Measurements from ENCODE around the gene GLT6D1. TPM values are rescaled to one million over a fixed set of nuclear protein-coding genes. Genes with fewer than 3 reads are reported as not detected.
"Not testable (repeated sequence)": the region's sequence is repeated elsewhere in the genome, so short reads cannot be mapped to it uniquely, and the experiment has no call there.

The GLT6D1 gene, protein sequence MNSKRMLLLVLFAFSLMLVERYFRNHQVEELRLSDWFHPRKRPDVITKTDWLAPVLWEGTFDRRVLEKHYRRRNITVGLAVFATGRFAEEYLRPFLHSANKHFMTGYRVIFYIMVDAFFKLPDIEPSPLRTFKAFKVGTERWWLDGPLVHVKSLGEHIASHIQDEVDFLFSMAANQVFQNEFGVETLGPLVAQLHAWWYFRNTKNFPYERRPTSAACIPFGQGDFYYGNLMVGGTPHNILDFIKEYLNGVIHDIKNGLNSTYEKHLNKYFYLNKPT
- total RNA-seq (2014; rRNA removed; shearing (Covaris generic)): not detected in 2 replicates
- not detected in 2 replicates for polyA plus RNA-seq (2014; cell fraction: nucleus; rRNA removed)

DNA sequence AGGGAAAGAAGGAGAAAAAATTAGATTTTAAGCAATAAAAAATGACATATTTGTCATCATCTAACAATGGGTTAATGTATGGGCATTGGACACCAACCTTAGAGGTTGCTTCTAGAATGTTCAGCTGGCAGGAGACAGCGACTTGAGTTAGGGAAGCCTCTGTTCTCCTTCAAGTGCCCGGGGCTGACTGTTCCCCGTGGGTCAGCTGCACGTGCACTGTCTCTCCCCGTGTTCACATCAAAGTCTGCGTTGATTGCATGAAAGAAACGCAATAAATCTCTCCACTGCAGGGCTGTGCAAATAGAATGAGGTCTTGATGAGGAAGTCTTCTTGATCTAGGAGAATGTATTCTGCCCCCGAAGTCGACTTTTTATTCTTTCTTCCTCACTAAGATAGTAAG, at the start of gene GLT6D1:
Gene GLT6D1 (minus strand): TSS at position 345 of the 400 bp plus-strand sequence. CDS start 353 bp downstream, outside the sequence.
- DNase-seq (ENCODE audit: extremely low read depth, low read depth): no peak

DNA sequence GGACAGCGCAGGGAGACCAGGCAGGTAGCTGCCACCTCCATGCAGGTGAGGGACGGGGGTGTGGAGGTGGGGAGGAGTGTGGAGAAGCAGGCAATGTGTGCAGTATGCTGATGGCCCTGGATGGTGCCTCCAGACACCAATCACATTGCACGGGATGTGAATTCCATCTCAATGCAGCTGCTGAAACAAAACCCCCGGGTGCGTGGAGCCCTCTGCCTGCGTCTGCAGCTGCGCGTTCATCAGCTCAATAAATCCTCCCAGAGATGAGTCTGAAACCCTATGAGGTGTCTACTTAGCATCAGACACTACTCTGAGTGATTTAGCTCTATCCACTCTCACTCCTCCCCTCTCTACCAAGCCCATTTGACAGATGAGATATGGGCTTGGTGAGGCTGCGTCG, 49.7 kb upstream of the GLT6D1 start:
- DNase-seq (ENCODE audit: extremely low read depth, low read depth): no peak

DNA sequence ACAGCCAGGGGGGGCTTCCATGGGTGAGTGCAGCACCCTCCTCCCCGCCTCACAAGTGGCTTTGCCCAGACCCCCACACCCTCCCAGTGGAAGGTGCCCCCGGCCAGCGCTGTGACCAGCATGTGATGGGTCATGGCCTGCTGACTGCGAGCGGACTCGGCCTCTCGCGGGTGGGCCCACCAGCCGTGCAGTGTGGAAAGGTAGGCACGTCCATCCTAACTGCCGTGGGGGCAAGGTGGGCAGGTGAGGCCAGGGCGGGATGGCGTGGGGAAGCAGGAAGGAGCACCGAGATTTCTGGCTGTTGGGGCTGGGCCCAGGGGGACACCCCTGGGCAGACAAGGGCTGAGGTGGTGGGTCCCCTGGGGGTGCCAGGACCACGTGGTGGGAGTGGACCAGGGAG, 47.9 kb upstream of the GLT6D1 start:
- DNase-seq (ENCODE audit: extremely low read depth, low read depth): no peak

DNA sequence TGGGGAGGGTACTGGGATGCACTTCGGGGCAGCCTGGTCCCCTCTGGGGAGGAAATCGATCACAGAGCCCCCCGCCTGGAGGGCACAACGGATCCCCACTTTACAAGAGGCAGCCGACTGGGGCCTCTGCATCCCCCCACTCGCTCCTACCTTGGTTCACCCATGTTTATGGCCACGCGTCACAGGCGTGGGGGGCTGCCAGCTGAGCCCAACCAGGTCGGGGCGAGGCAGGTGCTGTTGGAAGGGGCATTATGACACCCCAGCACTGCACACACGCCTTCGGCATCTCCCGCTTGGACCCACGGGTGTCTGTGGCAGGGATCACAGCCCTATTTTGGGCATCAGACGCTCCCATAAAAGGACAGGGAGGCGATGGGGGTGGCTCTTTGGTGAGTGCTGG, 45.4 kb upstream of the GLT6D1 start:
- no peak for DNase-seq (ENCODE audit: extremely low read depth, low read depth)

DNA sequence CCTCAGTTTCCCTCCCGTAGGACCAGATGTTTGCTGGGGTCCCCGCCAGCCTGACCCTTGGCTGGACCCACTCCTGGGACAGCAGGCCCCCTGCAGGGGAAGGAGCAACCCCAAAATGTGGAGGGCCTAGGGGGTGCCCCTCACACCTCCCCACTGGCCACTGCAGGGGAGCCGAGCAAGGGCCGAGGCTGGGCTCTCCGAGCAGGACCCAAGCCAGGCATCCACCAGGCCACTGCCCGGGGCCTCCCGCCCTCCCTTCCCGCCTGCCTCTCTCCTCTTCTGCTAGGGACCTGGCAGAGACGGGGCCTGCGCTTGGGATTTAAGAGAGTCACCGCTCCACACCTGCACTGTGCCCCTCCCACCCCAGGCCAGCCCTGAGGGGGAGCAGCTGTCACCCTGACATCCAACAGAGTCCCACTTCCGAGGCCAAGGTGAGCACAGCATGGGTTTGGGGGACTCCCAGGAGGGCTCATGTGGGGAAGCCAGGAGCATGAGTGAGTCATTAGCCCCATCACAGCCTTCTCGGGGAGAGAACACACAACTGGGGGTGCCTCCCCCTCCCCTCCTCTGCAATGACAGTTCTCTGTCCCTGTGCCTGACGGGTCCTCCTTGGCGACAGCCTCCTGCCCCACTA, 44.2 kb upstream of the GLT6D1 start:
- no peak for DNase-seq (ENCODE audit: extremely low read depth, low read depth)

DNA sequence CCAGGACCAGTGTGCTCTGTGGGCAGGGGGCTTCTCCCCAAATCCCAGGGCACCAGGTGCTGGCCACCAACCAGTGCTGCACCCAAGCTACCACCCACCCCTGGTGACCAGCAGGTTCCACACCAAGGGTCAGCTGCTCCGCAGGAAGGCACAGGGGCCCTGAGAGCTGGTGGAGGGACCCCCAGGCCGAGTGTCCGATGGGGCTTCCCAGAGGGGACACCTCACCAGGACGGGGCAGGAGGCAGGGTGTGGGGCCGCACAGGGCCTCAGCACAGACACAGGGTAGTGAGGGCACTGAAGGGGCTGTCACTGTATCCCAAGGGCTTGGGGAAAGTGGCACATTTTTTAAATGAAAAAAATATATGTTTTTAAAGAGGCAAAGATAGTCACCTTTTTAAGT, 41.8 kb upstream of the GLT6D1 start:
- DNase-seq (ENCODE audit: extremely low read depth, low read depth): no peak

DNA sequence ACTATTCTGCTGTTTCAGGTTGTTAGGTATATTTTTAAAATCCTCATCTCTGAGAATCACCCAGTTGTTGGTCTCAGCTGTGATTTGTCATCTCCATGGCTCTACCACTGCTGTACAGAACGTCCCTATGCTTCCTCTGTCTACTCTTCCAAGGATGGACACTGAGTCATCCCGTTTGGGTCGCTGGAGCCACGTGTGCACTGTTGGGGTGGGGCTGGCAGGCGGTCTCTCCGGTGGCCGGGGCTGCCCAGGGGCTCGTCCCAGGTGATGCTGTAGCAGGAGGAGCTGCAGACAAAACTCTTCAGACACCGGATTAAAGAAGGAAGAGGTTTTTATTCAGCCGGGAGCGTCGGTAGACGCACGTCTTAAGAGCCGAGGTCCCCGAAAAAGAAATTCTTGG, 40.7 kb upstream of the GLT6D1 start:
- DNase-seq (ENCODE audit: extremely low read depth, low read depth): no peak

DNA sequence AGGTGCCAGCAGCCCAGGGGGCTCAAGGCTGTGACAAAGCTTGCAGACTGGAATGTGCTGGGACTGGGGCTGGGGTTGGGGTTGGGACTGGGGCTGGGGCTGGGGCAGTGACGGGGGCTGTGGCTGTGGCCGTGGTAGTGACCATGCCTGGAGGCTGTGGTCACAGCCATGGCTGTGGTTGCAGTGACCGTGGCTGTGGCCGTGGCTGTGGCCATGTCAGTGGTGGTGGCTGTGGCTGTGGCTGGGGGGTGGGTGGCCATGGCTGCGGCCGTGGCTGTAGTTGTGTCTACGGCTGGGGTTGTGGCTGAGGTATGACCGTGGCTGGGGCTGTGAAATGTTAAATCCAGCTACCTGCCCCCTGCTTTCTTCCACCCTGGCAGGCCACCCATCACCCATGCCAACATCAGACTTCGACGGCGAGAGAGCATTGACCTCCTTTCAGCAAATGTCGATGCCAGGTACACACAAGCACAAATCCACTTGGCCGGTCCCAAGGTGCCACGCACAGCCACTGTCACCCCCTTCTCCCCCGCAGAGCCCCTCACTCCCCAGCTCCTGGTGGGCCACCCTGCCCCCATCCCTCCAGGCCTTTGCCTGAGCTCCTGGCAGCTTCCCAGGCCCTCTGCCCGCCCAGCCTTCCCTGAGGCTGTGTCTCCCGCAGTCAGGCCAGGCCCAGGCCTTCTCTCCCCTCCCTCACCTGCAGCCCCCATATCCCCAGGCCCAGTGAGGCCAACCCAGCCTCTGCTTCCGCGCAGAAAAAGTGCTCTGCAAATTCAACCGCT, 39.1 kb upstream of the GLT6D1 start:
- DNase-seq (ENCODE audit: extremely low read depth, low read depth): no peak

DNA sequence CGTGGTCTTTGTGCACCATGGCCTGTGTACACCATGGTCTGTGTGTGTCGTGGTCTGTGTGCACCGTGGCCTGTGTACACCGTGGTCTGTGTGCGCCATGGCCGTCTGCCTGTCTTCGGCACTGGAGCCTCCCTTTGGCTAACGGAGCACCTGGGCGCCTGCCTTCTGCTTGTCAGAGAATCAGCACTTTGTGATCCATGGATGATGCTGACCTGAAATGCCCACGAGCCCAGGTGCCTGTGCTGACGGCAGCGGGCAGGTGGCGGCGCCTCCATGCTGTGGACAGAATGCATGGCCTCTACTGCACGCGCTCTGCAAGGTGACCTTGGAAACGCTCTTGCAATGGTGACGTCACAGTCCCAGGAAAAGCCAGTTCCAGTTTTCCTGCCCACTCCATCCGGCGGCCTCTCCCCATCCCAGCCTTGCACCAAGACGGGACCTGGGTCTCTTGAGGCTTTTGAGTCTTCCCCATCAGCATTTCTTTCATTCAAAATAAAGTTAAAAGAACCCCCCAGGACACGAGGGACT, 38.4 kb upstream of the GLT6D1 start:
- DNase-seq (ENCODE audit: extremely low read depth, low read depth): no peak

DNA sequence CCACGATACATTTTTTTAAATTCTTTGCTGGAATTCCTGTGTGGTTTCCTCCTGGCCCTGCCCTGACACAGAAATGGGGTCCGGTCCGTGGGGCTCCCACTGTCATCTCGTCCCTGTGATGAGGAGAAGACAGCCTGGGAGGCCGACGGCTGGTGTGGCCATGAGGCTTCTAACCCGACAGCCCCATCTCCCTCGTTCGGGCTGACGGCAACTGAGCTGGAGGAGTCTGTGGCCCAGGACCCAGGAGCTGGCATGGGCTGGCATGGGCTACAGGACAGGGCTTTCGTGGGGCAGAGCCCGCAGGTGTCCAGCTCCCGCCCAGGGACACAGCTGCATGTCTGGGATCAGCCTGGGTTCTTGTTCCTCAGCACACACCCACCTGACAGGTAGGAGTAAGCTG, 37.6 kb upstream of the GLT6D1 start:
- no peak for DNase-seq (ENCODE audit: extremely low read depth, low read depth)

DNA sequence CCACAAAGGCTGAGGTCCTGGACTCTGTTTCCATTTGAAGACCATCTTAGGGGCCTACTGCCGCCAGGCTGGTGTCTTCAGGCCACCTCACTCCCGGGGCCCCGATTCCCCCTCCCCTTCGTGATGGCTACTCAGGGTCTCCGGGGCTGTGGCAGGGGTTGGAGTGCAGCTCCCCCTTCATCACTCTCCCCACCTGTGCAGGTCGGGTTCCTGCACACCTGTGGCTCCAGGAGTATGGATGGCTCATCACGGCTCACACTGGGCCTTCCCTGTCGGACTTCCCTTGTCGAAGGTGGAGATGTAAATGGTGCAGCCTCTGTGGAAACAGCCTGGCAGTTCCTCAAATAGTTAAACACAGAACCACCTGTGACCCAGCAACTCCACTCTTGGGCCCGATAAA, 35.6 kb upstream of the GLT6D1 start:
- DNase-seq (ENCODE audit: extremely low read depth, low read depth): no peak

DNA sequence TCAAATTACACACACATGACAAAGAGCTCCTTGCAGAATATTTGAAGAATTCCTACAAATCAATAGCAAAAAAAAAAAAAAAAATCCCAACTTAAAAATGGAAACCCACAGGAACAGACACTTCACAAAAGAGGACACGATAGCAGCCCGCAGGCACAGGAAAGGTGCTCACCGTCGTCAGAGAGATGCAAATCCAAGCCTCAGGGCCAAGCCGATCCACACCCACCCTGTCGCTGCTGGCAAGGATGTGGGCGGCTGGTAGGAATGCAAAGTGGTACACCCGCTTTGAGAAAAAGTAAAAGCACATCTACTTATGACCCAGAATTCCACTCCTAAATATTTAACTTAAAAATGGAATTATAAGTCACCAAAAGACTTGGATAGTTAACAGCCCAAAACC, 34.6 kb upstream of the GLT6D1 start:
- DNase-seq (ENCODE audit: extremely low read depth, low read depth): no peak

DNA sequence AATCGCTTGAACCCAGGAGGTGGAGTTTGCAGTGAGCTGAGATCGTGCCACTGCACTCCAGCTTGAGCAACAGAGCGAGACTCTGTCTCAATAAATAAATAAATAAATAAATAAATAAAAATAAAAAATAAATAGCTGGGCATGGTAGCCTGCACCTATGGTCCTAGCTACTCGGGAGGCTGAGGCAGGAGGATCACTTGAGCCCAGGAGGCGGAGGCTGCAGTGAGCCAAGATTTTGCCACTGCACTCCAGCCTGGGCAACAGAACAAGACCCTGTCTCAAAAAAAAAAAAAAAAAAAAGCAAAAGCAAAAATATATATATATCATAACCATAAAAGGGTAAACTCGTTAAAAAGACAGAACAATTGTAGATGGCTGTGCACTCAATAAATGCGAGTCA, 33.4 kb upstream of the GLT6D1 start:
- not testable (repeated sequence) for DNase-seq (ENCODE audit: extremely low read depth, low read depth)

DNA sequence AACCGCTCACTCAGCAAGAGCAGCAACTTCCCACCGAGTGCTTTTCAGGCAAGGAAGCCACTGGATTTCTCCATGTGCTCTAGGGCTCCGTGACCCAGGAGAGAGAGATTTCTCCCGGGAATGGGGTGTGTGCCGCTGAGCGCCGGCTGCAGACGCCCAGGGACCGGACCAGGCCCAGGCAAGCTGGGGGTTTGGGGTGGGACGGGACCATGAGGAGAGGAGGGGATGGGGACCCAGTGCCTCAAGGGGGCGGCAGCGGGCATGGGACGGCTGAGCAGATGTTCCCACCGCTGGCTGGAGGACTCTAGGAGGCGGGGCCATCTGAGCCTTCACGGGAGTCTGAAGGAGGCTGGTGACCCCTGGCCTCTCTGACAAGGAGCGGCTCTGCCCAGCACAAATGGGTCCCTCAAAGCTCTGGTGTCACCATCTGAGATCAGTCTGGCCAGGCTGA, 32.3 kb upstream of the GLT6D1 start:
- no peak for DNase-seq (ENCODE audit: extremely low read depth, low read depth)

DNA sequence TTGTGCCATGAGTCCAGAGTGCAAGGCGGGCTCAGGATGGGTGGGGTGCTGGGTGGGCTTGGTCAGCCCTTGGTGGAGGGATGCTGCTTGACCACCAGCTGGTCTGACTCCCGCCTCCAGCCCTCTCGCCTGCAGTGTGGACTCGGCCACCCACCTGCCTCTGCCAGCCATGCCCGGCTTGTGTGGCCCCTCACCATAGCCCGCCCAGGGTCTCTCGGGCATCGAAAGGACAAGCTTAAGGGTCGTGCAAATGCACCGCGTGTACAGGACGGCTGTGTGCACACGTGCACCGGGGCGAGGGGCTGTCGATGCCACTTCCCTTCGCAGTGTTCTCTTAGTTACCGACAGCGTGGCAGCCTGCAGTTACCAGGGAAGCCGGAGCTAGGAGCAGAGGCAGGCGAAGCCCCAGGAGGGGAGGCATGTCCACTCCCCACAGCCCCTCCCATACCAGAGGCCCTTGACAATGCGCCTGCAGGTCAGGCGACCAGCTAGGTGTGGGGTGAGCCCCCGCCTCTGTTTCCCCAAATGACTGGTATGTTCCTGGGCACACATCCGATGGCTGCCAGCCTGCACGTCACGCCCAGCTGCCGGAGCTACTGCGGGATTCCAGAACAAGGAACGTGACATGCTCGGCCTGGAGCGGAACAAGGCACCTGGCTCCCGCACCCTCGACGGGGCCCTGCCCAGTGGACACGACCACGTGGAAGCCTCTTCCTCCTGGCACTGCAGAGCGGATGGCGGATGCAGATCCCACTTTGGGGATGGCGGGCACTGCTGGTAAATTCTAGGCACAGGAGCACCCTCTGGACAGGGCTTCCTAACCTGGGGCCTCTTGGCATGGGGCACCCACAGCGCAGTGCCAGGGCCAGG, 31.6 kb upstream of the GLT6D1 start:
- DNase-seq (ENCODE audit: extremely low read depth, low read depth): no peak

DNA sequence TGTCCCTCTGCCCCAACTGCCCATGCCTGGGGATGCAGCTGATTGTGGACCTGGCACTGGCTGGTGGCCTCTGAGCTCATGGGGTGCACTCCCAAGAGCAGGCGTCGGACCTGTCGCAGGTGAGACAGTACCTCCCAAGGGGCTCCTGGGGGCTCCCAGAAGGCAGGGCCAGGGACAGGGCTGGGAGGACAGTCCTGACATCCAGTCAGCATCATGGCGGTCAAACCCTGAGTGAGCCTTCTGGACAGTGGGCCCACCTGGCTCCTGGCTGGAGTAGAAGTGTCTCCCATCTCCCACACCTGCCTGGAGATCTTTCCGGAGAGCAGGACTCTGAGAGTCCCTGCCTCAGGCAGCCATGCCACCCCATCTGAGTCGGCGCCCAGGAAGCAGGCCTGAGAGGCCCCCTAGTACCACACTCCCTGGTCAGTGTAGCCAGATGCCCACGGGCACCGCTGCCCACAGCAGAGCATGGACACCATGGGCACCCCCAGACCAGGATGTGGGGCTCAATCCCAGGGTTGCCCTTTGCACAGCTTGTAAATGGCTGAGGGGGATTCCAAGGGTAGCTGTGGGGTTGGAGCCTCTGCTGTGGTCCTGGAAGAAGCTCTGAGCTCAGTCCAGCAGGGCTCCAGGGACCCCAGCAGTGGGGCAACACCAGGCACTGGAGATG, 30.4 kb upstream of the GLT6D1 start:
- no peak for DNase-seq (ENCODE audit: extremely low read depth, low read depth)

DNA sequence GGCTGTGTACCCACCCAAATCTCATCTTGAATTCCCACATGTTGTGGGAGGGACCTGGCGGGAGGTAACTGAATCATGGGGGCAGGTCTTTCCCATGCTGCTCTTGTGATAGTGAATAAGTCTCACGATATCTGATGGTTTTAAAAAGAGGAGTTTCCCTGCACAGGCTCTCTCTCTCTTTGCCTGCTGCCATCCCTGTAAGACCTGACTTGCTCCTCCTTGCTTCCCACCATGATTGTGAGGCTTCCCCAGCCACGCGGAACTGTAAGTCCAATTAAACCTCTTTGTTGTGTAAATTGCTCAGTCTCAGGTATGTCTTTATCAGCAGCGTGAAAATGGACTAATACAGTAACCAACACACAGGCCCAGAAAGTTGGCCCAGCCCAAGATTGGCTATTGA, 29.7 kb upstream of the GLT6D1 start:
- DNase-seq (ENCODE audit: extremely low read depth, low read depth): not testable (repeated sequence)

DNA sequence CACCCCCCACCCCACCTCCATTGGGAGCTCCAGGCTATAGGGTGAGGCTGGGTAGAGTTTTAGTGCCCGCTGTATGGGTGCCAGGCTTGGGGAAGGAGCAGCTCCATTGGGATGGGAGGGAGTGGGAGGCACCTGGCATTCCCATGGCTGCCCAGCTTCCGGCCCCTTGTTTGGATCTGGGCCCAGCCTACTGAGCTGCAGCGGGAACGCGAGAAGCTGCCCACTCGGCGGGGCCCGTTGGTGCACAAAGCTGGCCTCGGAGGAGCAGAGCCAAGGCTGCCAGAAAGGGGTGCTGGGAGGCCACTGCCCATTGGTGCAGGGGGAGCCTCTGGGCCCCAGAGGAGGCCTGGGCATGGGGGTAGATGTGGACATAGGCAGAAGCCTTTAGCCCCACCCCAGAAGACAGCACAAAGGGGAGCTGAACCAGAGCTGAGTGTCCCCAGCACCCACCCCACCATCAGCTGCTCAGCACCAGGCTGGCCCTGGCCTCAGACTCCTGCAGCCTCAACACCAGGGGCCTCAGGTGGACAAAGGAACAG, 28.2 kb upstream of the GLT6D1 start:
- no peak for DNase-seq (ENCODE audit: extremely low read depth, low read depth)

Data from NCI-H460 (cell line).